Activated T-cell treated with anti-CD3 and anti-CD28 coated beads for 4 hours (primary cell): Measurements from ENCODE around the gene B4GALNT1.
"Not testable (repeated sequence)": the region's sequence is repeated elsewhere in the genome, so short reads cannot be mapped to it uniquely, and the experiment has no call there.

ENCODE experiments used
- DNase-seq: peaks from one replicate; pipeline ENCODE4 v3.0.0-alpha.2; 2020

B4GALNT1 gene

DNA sequence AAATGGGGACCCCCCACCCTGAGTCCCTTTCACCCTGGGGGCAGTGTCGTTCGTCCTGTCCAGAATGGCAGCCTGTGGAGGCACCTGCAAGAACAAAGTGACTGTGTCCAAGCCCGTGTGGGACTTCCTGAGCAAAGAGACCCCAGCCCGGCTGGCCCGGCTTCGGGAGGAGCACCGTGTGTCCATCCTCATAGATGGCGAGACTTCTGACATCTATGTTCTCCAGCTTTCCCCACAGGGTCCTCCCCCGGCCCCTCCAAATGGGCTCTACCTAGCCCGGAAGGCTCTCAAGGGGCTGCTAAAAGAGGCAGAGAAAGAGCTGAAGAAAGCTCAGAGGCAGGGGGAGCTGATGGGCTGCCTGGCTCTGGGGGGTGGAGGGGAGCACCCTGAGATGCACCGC is 26.2 kb downstream of the B4GALNT1 start:
- no peak for DNase-seq

DNA sequence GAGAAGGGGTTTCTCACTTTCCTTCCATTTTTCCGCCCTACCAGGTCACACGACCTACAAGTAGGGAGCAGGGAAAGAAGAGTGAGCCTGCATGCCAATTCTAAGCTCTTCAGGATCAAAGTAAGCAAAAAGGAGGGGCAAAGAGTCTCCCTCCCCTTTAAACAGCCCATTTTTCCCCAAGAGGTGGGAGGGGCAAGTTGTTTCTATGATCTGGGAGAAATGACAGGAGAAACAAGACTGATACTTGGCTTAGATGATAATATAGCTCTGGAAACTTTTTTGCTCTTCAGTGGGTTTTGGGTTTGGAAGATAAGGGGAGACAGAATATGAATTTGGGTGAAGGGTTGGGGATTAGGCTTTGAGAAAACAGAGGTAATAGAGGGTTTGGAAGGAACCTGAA is 26.6 kb downstream of the B4GALNT1 start:
- DNase-seq, result no peak

DNA sequence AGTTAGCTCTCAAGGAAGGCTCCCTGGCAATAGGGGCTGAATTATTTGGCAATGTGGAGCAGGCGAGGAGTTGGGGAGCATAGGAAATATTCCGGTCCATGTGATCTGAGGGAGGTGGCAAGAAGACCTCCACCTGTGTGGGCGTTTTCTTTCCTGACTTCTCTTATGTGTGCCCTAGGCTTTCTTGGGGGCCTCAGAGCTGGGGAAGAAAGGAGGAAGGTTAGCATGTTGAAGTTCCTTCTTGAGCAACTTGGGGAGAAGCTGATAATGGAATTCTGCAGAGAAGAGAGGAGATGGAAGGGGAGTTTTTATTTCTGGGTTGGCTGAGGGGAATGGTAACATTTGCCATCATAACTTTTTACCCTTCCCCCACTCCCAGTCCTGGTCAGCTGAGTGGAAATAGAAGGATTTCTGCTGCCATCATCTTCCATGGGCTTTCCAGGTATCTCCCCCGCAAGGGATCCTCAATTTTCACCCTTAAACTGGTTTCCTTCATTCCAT is 27.1 kb downstream of the B4GALNT1 start:
- no peak for DNase-seq

DNA sequence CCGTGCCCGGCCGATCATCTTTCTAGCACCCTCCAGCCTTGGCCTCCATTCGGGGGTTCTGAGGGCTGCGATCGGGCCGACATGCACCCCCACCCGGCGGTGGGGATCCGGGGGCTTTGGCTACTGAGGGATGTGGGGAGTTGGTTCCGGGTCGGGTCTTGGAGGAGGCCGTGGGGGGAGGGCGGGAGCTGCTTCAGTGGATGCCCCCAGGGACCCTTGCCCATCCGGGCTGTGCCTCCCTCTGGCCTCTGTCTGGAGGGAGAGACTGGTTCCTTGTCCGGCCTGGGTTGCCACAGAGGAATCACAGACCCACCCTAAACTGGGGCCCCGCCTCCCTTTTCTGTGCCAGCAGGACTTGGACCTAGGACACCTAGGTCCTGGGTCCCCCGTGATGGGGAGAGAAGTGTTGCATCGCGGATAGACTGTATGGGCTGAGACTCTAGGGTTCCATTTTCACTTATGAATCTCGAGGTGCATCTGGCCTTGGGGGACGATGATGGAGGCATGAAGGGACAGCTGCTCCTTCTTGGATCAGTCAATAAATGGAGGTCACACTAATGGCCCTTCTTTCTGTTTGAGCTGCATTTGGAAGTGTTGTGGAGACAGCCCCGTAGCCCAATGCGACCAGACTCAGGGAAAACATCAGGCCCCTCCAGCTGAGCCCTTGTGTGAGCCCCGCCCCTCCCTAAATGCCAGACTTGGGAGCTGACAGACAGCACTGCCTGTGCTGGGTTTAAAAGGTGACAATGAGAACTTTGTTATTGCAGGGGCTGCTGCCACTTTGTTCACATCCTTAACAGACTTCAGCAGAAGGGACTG is 27.8 kb downstream of the B4GALNT1 start:
- DNase-seq, result no peak

DNA sequence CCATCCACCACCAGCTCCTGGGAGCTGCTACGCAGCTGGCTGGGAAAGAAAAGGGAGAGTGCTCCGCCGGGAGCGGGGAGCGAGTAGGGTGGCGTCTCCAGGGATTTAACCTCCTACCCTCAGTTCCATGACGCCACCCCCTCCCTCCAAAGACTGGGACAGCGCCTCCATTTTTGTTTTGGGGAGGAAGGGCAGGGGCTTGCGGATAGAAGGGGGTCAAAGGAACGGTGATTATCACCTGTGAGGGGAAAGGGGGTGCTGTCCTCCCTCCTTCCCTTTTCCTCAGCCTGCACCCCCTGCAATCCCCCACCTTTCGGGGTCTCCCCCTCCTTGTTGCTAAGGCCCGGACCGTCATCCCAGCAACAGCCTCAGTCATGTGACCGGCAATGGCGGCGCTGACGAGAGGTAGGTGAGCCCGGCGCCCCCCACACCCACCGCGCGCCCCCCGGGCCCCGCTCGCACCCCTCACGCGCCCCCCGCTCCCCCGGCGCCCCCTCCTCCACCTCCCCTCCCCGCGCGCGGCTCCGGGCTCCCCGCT is 28.5 kb downstream of the B4GALNT1 start, which contains the start of gene DTX3:
DTX3 (plus strand) TSS at position 371 of the 538 bp plus-strand sequence. CDS start 1,694 bp downstream, outside the sequence.
- no peak for DNase-seq

DNA sequence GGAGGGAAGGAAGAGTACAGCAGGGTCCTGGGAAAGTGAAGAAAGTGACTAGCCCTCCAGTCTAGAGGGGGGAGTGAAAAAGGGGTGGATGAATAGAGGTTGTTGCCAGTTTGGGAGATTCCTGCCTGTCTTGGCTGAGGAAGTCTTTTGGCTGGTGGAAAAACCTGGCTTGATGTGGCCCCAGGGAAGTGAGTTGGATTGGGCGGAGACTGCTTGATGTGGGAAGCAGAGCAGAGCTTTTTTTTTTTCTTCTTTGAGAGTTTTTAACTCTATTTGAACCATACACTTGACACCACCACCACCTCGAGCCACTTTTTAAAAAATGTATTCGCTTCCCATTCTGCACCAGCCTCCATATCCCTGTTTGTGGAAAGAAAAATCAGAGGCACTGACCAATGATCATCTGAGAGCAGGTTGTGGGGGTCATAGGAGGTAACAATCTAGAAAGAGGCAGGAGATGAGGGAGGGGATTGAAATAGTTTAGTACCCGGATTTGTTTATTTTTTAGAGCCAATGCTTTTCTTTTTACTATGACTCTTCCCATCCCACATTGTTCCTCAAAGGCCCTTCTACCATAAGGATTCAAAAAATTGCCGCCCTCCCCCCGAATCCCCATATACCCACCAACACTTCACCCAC is 29.1 kb downstream of the B4GALNT1 start:
- no peak for DNase-seq

DNA sequence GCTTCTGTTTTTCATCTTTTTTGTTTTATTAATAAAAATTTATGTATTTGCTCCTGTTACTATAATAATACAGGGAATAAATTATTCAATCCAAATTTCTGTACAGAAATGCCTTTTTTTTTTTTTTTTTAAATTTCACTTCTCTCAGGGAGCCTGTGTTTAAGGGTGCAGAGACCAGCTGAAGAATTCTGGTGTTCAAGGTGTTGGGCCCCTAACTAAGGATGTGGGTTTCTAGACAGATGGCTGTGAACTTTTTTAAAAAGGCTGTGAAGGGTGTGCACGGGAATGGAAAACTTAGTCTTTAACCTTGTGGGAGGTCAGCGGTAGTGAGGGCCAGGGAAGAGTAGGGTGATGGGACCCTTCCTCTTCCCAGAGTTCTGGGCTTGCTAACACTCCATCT is 29.7 kb downstream of the B4GALNT1 start:
- DNase-seq, result no peak

DNA sequence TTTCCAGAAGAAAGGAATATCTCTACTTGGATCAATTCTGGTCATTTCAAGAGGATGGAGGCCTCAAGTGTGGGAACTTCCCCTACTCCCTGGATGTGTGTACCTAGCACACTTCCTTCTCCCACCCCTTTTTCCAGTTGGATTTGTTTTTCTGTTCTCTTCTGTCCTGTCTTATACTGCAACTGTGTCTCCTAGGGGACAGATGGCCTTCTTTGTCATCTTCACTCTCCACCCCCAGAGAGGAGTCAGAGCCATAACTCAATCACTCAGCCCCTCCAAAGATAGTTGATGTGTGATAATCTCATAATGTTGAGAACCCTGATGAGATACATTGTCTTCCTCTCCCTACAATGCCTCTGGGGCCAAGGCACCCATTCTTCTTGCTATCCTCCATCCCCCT is 30.5 kb downstream of the B4GALNT1 start:
- no peak for DNase-seq

DNA sequence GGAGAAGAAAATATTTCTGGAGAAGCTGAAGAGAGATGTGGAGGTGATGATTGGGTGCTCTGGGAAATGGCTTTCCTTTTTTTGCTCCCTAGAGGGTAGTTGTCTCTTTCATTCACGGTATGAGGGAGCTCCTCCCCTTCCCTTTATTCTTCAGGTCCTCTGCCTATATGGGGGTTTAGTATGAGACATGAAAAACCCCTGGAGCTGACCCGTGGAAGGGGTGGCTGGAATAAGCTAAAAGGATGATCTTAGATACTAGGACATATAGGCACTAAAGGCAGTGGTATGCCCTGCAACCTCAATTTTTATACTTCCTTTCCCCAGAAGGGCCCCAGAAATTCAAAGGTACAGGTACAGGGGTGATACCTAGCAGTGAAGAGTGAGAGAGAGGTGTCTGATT is 32.6 kb downstream of the B4GALNT1 start:
- no peak for DNase-seq

DNA sequence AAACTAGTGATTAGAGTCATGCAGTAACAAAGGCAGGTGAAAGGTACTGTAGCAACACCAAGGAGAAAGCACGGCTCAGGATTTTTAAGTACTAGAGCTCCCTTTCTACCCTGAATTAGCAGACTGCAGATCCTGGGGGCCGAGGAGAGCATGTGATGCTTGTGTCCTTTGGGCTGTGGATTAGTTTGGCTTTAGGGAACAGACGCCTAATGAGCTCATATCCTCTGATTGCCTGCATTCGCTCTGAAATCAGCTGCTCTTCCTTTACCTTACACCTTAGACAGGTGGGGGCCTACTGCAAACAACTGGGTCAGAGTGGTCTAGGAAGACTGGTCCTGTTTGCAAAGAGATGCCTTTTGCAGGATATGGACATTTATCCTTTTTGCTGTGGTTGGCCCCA is 39.8 kb downstream of the B4GALNT1 start:
- no peak for DNase-seq

DNA sequence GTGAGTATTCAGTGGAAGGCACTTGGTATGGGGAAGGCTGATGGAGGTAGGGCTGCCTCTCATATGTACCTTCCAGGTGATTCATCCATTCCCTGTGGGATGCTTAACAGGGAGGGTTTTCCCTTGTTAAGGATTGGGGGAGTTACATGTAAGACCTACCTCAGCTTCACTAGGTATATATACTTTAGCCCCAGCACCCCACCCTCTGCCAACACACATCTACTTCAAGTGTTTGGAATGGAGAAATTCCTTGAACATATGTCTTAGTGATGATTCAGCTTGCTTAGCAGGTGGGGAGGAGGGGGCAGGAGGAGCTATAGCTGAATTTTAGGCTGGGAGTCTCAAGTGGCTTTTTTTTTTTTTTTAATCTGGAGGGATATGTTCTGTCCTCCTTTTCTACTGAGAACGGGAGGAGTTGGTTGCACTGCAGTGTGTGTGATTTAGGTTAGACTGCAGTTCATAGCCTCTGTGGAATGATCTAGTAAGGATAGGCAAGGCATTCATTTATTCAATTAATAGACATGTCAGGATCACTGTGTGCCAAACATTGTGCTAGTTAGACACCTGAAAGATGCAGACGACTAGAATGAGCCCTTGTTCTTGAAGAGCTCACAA is 40.3 kb downstream of the B4GALNT1 start:
- no peak for DNase-seq

DNA sequence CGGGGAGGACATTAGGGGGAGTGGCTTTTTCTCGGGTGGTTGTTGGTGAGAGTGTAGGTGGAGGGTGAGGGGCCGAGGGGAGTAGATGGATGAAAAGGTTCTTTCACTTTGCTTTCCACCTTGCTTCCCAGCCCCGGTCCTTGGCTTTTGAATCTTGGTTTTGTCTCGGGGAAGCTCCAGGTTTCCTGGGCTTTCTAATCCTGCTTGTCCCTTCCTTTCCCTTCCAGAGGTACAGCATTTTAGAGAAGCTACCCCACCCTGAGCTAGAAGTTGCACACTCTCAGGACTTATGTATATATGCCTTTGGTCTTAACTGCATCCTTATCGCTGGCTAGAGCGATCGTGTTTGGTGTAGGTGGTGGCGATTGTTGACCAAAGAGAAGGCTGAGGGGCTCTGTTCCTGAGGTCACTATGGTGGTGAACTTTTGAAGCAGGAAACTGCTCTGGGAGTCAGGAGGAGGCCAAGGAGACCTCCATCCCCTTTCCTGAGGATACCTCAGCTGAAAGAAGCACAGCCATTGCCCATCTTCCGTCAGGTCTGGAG is 41.1 kb downstream of the B4GALNT1 start:
- no peak for DNase-seq

DNA sequence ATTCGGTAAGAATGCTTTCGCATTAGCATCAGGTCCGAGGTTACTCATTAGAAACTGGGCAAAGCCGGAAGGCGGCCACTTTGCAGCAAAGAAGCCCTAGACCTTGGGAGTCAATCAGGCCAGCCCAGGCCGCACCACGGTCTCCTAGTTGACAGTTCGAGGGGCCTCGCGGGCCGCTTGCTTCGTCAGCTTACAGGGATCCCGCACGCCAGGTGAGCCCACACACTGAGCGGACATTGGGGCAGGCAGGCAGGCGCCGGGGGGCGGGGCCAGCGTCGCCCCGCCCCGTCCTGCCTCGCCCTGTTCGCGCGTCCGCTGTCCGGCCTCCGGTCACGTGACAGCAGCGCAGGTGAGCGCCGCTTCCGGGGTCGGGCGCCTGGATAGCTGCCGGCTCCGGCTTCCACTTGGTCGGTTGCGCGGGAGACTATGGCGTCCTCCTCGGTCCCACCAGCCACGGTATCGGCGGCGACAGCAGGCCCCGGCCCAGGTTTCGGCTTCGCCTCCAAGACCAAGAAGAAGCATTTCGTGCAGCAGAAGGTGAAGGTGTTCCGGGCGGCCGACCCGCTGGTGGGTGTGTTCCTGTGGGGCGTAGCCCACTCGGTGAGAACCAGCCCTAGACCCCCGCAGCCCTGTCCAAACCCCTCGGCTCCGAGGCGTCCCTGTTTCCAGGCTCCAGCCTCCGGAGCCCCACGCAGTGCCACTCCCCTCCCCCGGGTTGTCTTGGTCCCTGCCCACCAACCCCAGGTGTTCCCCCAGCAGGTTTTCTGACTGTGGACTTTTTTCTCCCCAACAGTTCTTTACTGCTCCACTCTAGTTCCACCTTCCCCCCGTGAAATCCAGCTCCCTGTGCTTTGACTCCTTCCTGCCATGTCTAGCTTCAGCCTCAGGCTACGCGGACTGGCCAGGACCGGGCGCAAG is 41.9 kb downstream of the B4GALNT1 start, which contains the start of gene PIP4K2C:
PIP4K2C (plus strand) TSS at position 329 of the 918 bp plus-strand sequence; CDS start at position 427, 98 bp downstream.
- DNase-seq, result peak; percentile 46

DNA sequence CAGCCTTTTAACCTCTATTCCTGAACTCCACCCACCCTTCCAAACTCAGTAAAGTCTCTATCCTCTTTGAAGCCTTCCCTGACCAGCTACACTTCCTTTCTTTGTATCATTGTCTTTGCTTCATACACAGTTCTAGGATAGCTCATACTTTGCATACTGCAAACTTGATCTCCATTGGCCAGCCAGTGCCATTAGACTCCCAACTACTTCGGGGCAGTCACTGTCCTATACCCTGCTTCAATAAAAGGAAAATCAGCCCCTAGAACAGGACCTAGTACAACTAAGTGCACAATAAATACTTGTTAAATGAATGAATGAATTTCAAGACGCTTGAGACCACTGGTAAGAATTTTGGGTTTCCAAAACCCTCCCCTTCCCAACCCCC is 42.5 kb downstream of the B4GALNT1 start:
- DNase-seq, result no peak

DNA sequence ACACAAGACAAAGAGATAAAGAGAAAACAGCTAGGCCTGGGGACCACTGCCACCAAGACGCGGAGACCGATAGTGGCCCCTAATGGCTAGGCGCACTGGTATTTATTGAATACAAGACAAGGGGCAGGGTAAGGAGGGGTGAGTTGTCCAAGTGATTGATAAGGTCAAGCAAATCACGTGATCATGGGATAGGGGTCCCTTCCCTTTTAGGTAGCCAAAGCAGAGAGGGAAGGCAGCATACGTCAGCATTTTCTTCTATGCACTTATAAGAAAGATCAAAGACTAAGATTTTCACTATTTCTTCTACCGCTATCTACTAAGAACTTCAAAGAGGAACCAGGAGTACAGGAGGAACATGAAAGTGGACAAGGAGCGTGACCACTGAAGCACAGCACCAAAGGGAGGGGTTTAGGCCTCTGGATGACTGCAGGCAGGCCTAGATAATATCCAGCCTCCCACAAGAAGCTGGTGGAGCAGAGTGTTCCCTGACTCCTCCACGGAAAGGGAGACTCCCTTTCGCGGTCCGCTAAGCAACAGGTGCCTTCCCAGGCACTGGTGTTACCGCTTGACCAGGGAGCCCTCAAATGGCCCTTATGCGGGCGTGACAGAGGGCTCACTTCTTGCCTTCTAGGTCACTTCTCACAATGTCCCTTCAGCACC is 43.9 kb downstream of the B4GALNT1 start:
- DNase-seq, result not testable (repeated sequence)

DNA sequence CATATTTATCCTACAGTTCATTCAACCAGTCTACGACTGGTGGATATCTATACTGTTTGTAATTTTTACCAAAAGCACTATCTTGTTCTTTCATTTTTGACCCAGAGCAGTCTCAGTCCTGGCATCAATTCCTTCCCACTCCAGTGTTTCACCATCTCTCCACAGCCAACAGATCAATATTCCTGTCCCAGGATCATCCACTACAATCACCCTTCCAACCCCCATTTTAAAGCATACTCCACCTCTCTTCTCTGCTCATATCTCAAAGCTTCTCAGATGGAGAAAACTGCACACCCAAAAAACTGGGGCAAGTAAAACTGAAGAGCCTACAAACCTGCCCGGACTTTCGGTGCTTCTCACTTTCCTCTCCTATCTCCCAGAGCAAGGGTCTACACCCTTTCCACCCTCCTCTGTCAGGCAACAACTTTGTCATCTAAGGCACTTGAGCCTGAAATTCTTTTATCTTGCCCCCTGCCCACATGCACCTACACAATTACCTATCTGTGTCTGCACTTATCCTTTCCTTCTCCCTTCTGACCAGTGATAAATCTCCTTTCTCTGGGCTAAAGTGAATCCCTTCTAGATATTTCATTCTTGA is 46.1 kb downstream of the B4GALNT1 start:
- no peak for DNase-seq

DNA sequence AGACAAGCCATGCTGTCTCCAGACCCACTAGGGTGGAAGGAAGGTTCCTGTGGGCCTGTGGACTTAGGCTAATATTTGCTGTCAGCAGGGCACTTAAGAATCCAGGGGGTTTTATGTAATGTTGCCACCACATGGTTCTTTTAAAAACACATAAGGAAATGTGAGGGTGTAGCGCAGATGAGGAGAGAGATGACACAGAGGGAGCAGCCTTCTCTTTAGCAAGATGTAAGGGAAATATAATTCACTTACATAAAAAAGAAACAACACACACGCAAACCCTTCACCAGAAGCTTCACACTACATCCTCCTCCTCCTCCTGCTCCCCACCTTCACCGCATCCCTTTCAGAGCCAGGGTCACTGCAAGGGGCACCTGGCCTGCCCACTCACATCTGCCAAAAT is 46.9 kb downstream of the B4GALNT1 start:
- DNase-seq, result no peak

DNA sequence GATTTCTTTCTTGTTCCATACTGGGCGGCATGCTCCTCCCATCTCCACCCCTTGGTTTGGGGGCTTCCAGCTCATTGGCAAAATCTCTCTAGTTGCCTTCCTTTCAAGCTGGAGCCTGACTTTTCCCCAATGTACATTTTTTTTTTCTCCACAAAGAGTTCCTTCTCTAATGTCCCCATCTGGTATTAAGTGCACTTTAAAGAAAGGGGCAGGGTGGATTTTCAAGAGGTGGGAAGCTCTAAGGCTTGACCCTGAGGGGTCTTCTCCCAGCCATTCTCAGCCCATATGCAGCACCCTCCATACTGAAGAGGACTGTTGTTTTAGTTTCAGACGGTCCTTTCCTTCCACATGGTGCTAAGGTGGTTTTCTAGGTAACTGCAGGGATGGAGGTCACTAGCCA is 47.8 kb downstream of the B4GALNT1 start:
- DNase-seq, result no peak

DNA sequence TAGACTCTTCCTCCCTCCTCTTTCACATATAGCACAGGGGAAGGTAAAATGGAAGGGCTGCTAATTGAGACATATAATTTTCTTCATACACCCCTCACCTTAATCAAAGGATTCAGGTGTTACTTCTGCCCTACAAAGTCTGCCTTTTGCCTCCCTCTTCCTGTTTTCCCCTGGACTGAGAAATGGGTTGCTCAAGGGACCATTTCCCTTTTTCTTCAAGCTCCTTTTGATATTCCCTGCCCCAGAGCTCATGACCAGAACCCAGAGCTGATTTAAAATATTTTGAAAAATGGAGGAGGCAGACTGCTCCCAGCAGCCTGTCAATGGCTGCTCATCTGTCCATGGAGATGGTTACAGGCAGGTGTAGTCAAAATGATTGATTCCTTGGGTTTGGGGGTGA is 48.3 kb downstream of the B4GALNT1 start:
- DNase-seq, result no peak

DNA sequence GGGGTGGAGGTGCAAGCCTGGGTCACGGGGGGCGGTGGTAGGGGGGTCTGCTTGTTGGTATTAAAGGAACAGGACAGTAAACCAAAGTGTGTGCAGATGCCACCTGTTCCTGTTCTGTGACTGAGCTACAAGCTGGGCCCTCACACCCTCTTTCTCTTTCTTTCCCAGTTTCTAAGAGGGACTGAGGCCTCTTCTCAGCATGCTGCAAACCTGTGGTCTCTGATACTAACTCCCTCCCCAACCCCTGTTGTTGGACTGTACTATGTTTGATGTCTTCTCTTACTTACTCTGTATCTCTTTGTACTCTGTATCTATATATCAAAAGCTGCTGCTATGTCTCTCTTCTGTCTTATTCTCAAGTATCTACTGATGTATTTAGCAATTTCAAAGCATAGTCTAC is 49.0 kb downstream of the B4GALNT1 start:
- no peak for DNase-seq
